ENCODE data around the gene CAMTA1.

The CAMTA1 gene

GRCh38 chr1:7733276-7733675 is 948.0 kb downstream of the CAMTA1 start:
- CTCF ChIA-PET: interaction anchor here (1.5 kb wide), 1 partner anchor 19 kb away, joined by 7 read pairs; no protein-coding TSS in a partner anchor
- POLR2A ChIA-PET: no interaction called here
- no peaks in the 10 kb centered on the region for H3K4me1 ChIP-seq (ENCODE audit: control insufficient read depth, insufficient read depth, low read length)

GRCh38 chr1:7738044-7738443 is 952.8 kb downstream of the CAMTA1 start:
- Histone ChIP-seq H3K36me3 (ENCODE audit: control insufficient read depth in 2 of 2, insufficient read depth in 1 of 2, low read length in 2 of 2) (peaks cover 4 to 50% of the 10 kb centered on the region in 2 experiments; a peak in 2 of 3 replicates), H3K27ac (ENCODE audit: extremely low read depth, low read depth, low read length) (no peak overlapping the region), H3K4me3 (ENCODE audit: low read depth, low read length) (no peak overlapping the region), H3K9me3 (ENCODE audit: control insufficient read depth, insufficient read depth, low read depth, low read length) (no peaks in the 10 kb centered on the region), H3K4me1 (ENCODE audit: control insufficient read depth, insufficient read depth, low read length) (no peaks in the 10 kb centered on the region)
- POLR2A ChIA-PET: no interaction called here
- TF ChIP-seq ZNF394 (tag by site-specific recombination; IDR thresholded peaks at IDR 0.05; ENCODE audit: borderline replicate concordance) (no peak), ZNF560 (tag by site-specific recombination; IDR thresholded peaks at IDR 0.05; ENCODE audit: borderline replicate concordance) (no peak)
- CTCF ChIA-PET: interaction anchor here (1.8 to 6.9 kb wide), 2 partner anchors 14 to 17 kb away, joined by 4 to 64 read pairs; no protein-coding TSS in a partner anchor

More at GRCh38 chr1:7733276-7733675, 948.0 kb downstream of the CAMTA1 start:
- peaks cover 0 to 34% of the 10 kb centered on the region in 2 experiments; a peak in 2 of 3 replicates for H3K36me3 ChIP-seq (ENCODE audit: control insufficient read depth in 2 of 2, insufficient read depth in 1 of 2, low read length in 2 of 2)
- no peaks in the 10 kb centered on the region for H3K9me3 ChIP-seq (ENCODE audit: control insufficient read depth, insufficient read depth, low read depth, low read length)
- no peak for TF ChIP-seq ZNF513 (tag by site-specific recombination; IDR thresholded peaks at IDR 0.05)
- no peak for TF ChIP-seq ZNF624 (tag by site-specific recombination; IDR thresholded peaks at IDR 0.05)
- H3K27ac ChIP-seq (ENCODE audit: extremely low read depth, low read depth, low read length): no peak overlapping the region
- H3K4me3 ChIP-seq (ENCODE audit: low read depth, low read length): no peak overlapping the region

GRCh38 chr1:7743346-7743745 is 958.1 kb downstream of the CAMTA1 start:
- TF ChIP-seq KLF7 (tag by site-specific recombination; IDR thresholded peaks at IDR 0.05; ENCODE audit: borderline replicate concordance): no peak
- POLR2A ChIA-PET: no interaction called here
- Histone ChIP-seq H3K4me3 (ENCODE audit: low read depth, low read length) (no peak overlapping the region), H3K36me3 (ENCODE audit: control insufficient read depth in 2 of 2, insufficient read depth in 1 of 2, low read length in 2 of 2) (peaks cover 8 to 52% of the 10 kb centered on the region in 2 experiments; a peak in 2 of 3 replicates), H3K9me3 (ENCODE audit: control insufficient read depth, insufficient read depth, low read depth, low read length) (no peaks in the 10 kb centered on the region), H3K27ac (ENCODE audit: extremely low read depth, low read depth, low read length) (no peak overlapping the region), H3K4me1 (ENCODE audit: control insufficient read depth, insufficient read depth, low read length) (no peaks in the 10 kb centered on the region)
- CTCF ChIA-PET: interaction anchor here (0.7 to 6.9 kb wide), 3 partner anchors 9 to 76 kb away, joined by 4 to 64 read pairs (median 12); no protein-coding TSS in a partner anchor

- no peak for TF ChIP-seq ZXDB (tag by site-specific recombination; IDR thresholded peaks at IDR 0.05)
- TF ChIP-seq ZNF350 (tag by site-specific recombination; IDR thresholded peaks at IDR 0.05): no peak
- TF ChIP-seq ZEB2 (tag by site-specific recombination; IDR thresholded peaks at IDR 0.05): no peak
- no peak for TF ChIP-seq MEIS1 (CRISPR knock-in tag; IDR thresholded peaks at IDR 0.05; ENCODE audit: borderline replicate concordance)
- no peak for TF ChIP-seq PRDM1 (tag by site-specific recombination; IDR thresholded peaks at IDR 0.05)
- no peak for TF ChIP-seq ZNF776 (tag by site-specific recombination; IDR thresholded peaks at IDR 0.05; ENCODE audit: borderline replicate concordance)
- TF ChIP-seq ZNF423 (tag by site-specific recombination; IDR thresholded peaks at IDR 0.05): no peak
- TF ChIP-seq PBX3 (CRISPR knock-in tag; IDR thresholded peaks at IDR 0.05): no peak
- no peak for TF ChIP-seq ZNF501 (tag by site-specific recombination; IDR thresholded peaks at IDR 0.05)
- no peak for TF ChIP-seq ZNF548 (tag by site-specific recombination; IDR thresholded peaks at IDR 0.05)
- TF ChIP-seq ZNF777 (tag by site-specific recombination; IDR thresholded peaks at IDR 0.05; ENCODE audit: borderline replicate concordance): no peak
- no peak for TF ChIP-seq ZNF266 (tag by site-specific recombination; IDR thresholded peaks at IDR 0.05; ENCODE audit: low read depth)
- no peak for TF ChIP-seq ZNF175 (tag by site-specific recombination; IDR thresholded peaks at IDR 0.05)
- TF ChIP-seq SCRT2 (tag by site-specific recombination; IDR thresholded peaks at IDR 0.05): no peak
- H3K4me3 ChIP-seq (ENCODE audit: low read depth, low read length): no peak overlapping the region
- H3K36me3 ChIP-seq (ENCODE audit: control insufficient read depth in 2 of 2, insufficient read depth in 1 of 2, low read length in 2 of 2): peaks cover 9 to 47% of the 10 kb centered on the region in 2 experiments; a peak in 2 of 3 replicates
- CTCF ChIA-PET: interaction anchor here (0.6 to 11.5 kb wide), 2 partner anchors 22 to 77 kb away, joined by 4 to 519 read pairs; no protein-coding TSS in a partner anchor
- H3K27ac ChIP-seq (ENCODE audit: extremely low read depth, low read depth, low read length): no peak overlapping the region
- H3K9me3 ChIP-seq (ENCODE audit: control insufficient read depth, insufficient read depth, low read depth, low read length): no peaks in the 10 kb centered on the region
- POLR2A ChIA-PET: no interaction called here
- no peaks in the 10 kb centered on the region for H3K4me1 ChIP-seq (ENCODE audit: control insufficient read depth, insufficient read depth, low read length)
Observed at GRCh38 chr1:7744882-7745281, 959.6 kb downstream of the CAMTA1 start.

Data from HEK293 (cell line).